Osteoblast (primary cell): ENCODE measurements around the gene GLB1L2. TPM values are rescaled to one million over a fixed set of nuclear protein-coding genes. Genes with fewer than 3 reads are reported as not detected.
A peak's percentile ranks its signal among the peaks of the same experiment; 100 is the strongest.

Experiments used
- DNase-seq: peaks from one replicate; pipeline ENCODE4 v3.0.0; 2011; ENCODE audit warnings: low spot score, mixed read lengths; ENCODE audit not compliant: insufficient read length; ENCODE audit errors: missing footprints
- H2AFZ ChIP-seq: 2 replicates; pipeline ENCODE4 v1.6.0; 2011; ENCODE audit warnings: mild to moderate bottlenecking, low read length
- H3K27ac ChIP-seq: 2 replicates; pipeline ENCODE4 v1.5.1; 2011; ENCODE audit warnings: mild to moderate bottlenecking, low read depth, low read length, moderate library complexity
- H3K27me3 ChIP-seq: 2 replicates; pipeline ENCODE4 v1.6.0; 2012; ENCODE audit warnings: mild to moderate bottlenecking, control low read depth, inconsistent platforms, low read length, moderate library complexity; ENCODE audit not compliant: insufficient read depth
- H3K36me3 ChIP-seq: 2 replicates; pipeline ENCODE4 v1.5.1; 2011; ENCODE audit warnings: mild to moderate bottlenecking, low read length, control low read depth, moderate library complexity; ENCODE audit not compliant: insufficient read depth
- H3K4me1 ChIP-seq: 2 replicates; pipeline ENCODE4 v1.5.1; 2011; ENCODE audit warnings: mild to moderate bottlenecking, low read length, control low read depth, moderate library complexity; ENCODE audit not compliant: insufficient read depth
- H3K4me2 ChIP-seq: 2 replicates; pipeline ENCODE4 v1.6.0; 2011; ENCODE audit warnings: mild to moderate bottlenecking, low read length; ENCODE audit not compliant: insufficient read depth
- H3K4me3 ChIP-seq: fragments of 200-600 bp; sonication (generic); 3 replicates; pipeline ENCODE4 v1.5.1; 2012; ENCODE audit warnings: mild to moderate bottlenecking, low read length, inconsistent platforms; ENCODE audit not compliant: insufficient read depth
- H3K79me2 ChIP-seq: 2 replicates; pipeline ENCODE4 v1.6.0; 2012; ENCODE audit warnings: mild to moderate bottlenecking, low read length, control low read depth, inconsistent platforms; ENCODE audit not compliant: insufficient read depth
- H3K9me3 ChIP-seq: 2 replicates; pipeline ENCODE4 v1.5.1; 2011; ENCODE audit warnings: low read depth, low read length, control low read depth
- H4K20me1 ChIP-seq: 2 replicates; pipeline ENCODE4 v1.6.0; 2012; ENCODE audit warnings: mild to moderate bottlenecking, low read length, control low read depth; ENCODE audit not compliant: insufficient read depth
- CTCF ChIP-seq: IDR thresholded peaks from 2 replicates; pipeline ENCODE4 v1.5.1; 2011; ENCODE audit warnings: mild to moderate bottlenecking, low read depth, low read length, moderate library complexity; ENCODE audit errors: extremely low read depth
- total RNA-seq: library from RNA; depleted of rRNA; stranded (reverse); fragments of >200 nt; gene quantifications from 2 replicates; pipeline ENCODE4 v1.2.3, GENCODE V29; 2012

Gene GLB1L2
- total RNA-seq, 1 donor = 0.36 TPM

- H3K36me3 ChIP-seq = no peaks in the 10 kb centered on the region
- no peak overlapping the region for H3K4me2 ChIP-seq
- no peaks in the 10 kb centered on the region for H3K9me3 ChIP-seq
- no peak overlapping the region for H3K4me3 ChIP-seq
- TF ChIP-seq CTCF = no peak
- H2AFZ ChIP-seq = no peak overlapping the region
- H3K4me1 ChIP-seq = no peaks in the 10 kb centered on the region
- DNase-seq = peak; percentile 87
- peaks cover 29% of the 10 kb centered on the region for H3K27me3 ChIP-seq
- H4K20me1 ChIP-seq = no peaks in the 10 kb centered on the region
- H3K79me2 ChIP-seq = no peaks in the 10 kb centered on the region
- no peak overlapping the region for H3K27ac ChIP-seq
Measured at GRCh38 chr11:134413043-134413825, 81.4 kb downstream of the GLB1L2 start.

- H3K4me3 ChIP-seq = no peak overlapping the region
Measured at GRCh38 chr11:134413826-134414731, 82.3 kb downstream of the GLB1L2 start.

GRCh38 chr11:134414766-134415765 lies 83.3 kb downstream of the GLB1L2 start:
- Histone ChIP-seq H4K20me1 (no peaks in the 10 kb centered on the region), H3K27me3 (peaks cover 29% of the 10 kb centered on the region), H3K27ac (no peak overlapping the region), H3K4me2 (no peak overlapping the region), H2AFZ (no peak overlapping the region), H3K4me3 (no peak overlapping the region), H3K9me3 (no peaks in the 10 kb centered on the region), H3K79me2 (no peaks in the 10 kb centered on the region), H3K4me1 (no peaks in the 10 kb centered on the region), H3K36me3 (no peaks in the 10 kb centered on the region)
- DNase-seq = peak; percentile 75
- TF ChIP-seq CTCF = no peak

More at GRCh38 chr11:134413826-134414731, 82.3 kb downstream of the GLB1L2 start:
- H3K27ac ChIP-seq = no peak overlapping the region
- H3K36me3 ChIP-seq = no peaks in the 10 kb centered on the region
- H3K9me3 ChIP-seq = no peaks in the 10 kb centered on the region
- TF ChIP-seq CTCF = no peak
- H2AFZ ChIP-seq = no peak overlapping the region
- H3K4me1 ChIP-seq = no peaks in the 10 kb centered on the region
- peak; percentile 88 for DNase-seq
- peaks cover 29% of the 10 kb centered on the region for H3K27me3 ChIP-seq
- H3K4me2 ChIP-seq = no peak overlapping the region
- no peaks in the 10 kb centered on the region for H3K79me2 ChIP-seq
- no peaks in the 10 kb centered on the region for H4K20me1 ChIP-seq
